B cell (primary cell): ENCODE measurements around the gene SLC5A10. TPM values are rescaled to one million over a fixed set of nuclear protein-coding genes. Genes with fewer than 3 reads are reported as not detected.
A peak's percentile ranks its signal among the peaks of the same experiment; 100 is the strongest.

Experiments used
- ATAC-seq: fragments of 200-7000 bp; cut with Tn5 transposase; one replicate; pipeline ENCODE4 v1.10.0; 2021; ENCODE audit warnings: low read depth, mild to moderate bottlenecking, moderate number of reproducible peaks, moderate library complexity
- CTCF ChIA-PET: fragments of 350-600 bp; sonication (Branson Sonifier 250); formaldehyde crosslinking; loops from one replicate; lab custom pipeline; 2021; ENCODE audit warnings: antibody characterized with exemption, inconsistent platforms; lab: Charles Lee
- POLR2A ChIA-PET: fragments of 350-600 bp; sonication (Branson Sonifier 250); formaldehyde crosslinking; loops from one replicate; lab custom pipeline; 2021; ENCODE audit warnings: antibody characterized with exemption; lab: Charles Lee
- DNase-seq: peaks from one replicate; pipeline ENCODE4 v3.0.0; 2013
- H2AFZ ChIP-seq: 2 replicates; pipeline ENCODE4 v1.6.1; 2012; ENCODE audit warnings: mild to moderate bottlenecking, low read depth, low read length; ENCODE audit not compliant: insufficient read depth, poor library complexity, severe bottlenecking
- H3K27ac ChIP-seq, 2 donors: 1 replicate in 1 of 2; 2 replicates in 1 of 2; pipeline ENCODE4 v1.5.1; 2012 to 2013; ENCODE audit warnings: low read length in 2 of 2, mild to moderate bottlenecking in 2 of 2, moderate library complexity in 1 of 2
- H3K27me3 ChIP-seq, 4 experiments: fragments of 200-600 bp in 1 of 4; sonication (generic) in 1 of 4; replicated peaks in 1 of 4; 1 replicate in 2 of 4; 2 replicates in 2 of 4; pipeline versions ENCODE4 v1.6.1 to v1.7.0; 2013 to 2016; ENCODE audit warnings: low read length in 3 of 4, mild to moderate bottlenecking in 2 of 4, mixed read lengths in 1 of 4, moderate library complexity in 1 of 4; ENCODE audit not compliant: insufficient read depth in 4 of 4, control insufficient read depth in 3 of 4; ENCODE audit errors: control extremely low read depth in 1 of 4
- H3K36me3 ChIP-seq, 2 experiments: replicated peaks in 1 of 2; 1 replicate in 1 of 2; 2 replicates in 1 of 2; pipeline versions ENCODE4 v1.6.1 to v1.7.1; 2013; ENCODE audit warnings: low read length in 1 of 2; ENCODE audit not compliant: insufficient read depth in 2 of 2, control insufficient read depth in 1 of 2; ENCODE audit errors: control extremely low read depth in 1 of 2, extremely low read depth in 1 of 2
- H3K4me1 ChIP-seq, 2 donors: fragments of 200-600 bp in 1 of 2; sonication (generic) in 1 of 2; 1 replicate in 1 of 2; 2 replicates in 1 of 2; pipeline versions ENCODE4 v1.5.1 to v1.6.1; 2013 to 2017; ENCODE audit warnings: low read length in 2 of 2; ENCODE audit not compliant: control insufficient read depth in 2 of 2, insufficient read depth in 2 of 2
- H3K4me2 ChIP-seq: replicated peaks from 2 replicates; pipeline ENCODE3; 2012; ENCODE audit warnings: mild to moderate bottlenecking, low read depth, low read length; ENCODE audit not compliant: poor library complexity, severe bottlenecking
- H3K4me3 ChIP-seq, 5 experiments: fragments of 200-600 bp in 1 of 5; sonication (generic) in 1 of 5; 1 replicate in 3 of 5; 2 replicates in 2 of 5; pipeline versions ENCODE4 v1.5.1 to v1.7.0; 2011 to 2016; ENCODE audit warnings: low read length in 4 of 5, mild to moderate bottlenecking in 4 of 5, low read depth in 2 of 5, control low read depth in 1 of 5, moderate library complexity in 1 of 5; ENCODE audit not compliant: insufficient read depth in 1 of 5; ENCODE audit errors: control extremely low read depth in 1 of 5, extremely low read depth in 1 of 5
- H3K79me2 ChIP-seq: fragments of 200-600 bp; sonication (generic); one replicate; pipeline ENCODE4 v1.6.0; 2016; ENCODE audit warnings: low read length; ENCODE audit not compliant: control insufficient read depth, insufficient read depth
- H3K9ac ChIP-seq: fragments of 200-600 bp; sonication (generic); 2 replicates; pipeline ENCODE4 v1.6.1; 2017; ENCODE audit warnings: mild to moderate bottlenecking, low read length, moderate library complexity
- H3K9me3 ChIP-seq, 3 donors: one replicate each; pipeline versions ENCODE4 v1.6.1 to v1.7.1; 2013; ENCODE audit warnings: low read length in 2 of 3; ENCODE audit not compliant: control insufficient read depth in 2 of 3, insufficient read depth in 1 of 3; ENCODE audit errors: control extremely low read depth in 1 of 3
- H4K20me1 ChIP-seq: 2 replicates; pipeline ENCODE4 v1.6.0; 2012; ENCODE audit warnings: mild to moderate bottlenecking, low read length; ENCODE audit not compliant: insufficient read depth, control insufficient read depth, poor library complexity, severe bottlenecking
- H3K27ac Mint-ChIP-seq: one replicate; pipeline ENCODE4 v1.8.0; 2021; ENCODE audit warnings: mixed read lengths
- H3K27me3 Mint-ChIP-seq: one replicate; pipeline ENCODE4 v1.8.0; 2021; ENCODE audit warnings: mixed read lengths
- H3K4me1 Mint-ChIP-seq: one replicate; pipeline ENCODE4 v1.8.0; 2021; ENCODE audit warnings: mixed read lengths
- H3K4me3 Mint-ChIP-seq: one replicate; pipeline ENCODE4 v1.8.0; 2021; ENCODE audit warnings: mixed read lengths
- H3K9me3 Mint-ChIP-seq: one replicate; pipeline ENCODE4 v1.8.0; 2022; ENCODE audit warnings: mixed read lengths; ENCODE audit not compliant: insufficient read depth
- EZH2 ChIP-seq: IDR thresholded peaks from 2 replicates; pipeline ENCODE4 v1.6.1; 2012; ENCODE audit warnings: borderline replicate concordance, low read depth, mild to moderate bottlenecking, moderate library complexity, low read length; ENCODE audit not compliant: insufficient read depth, poor library complexity, severe bottlenecking
- WGBS: methylation state at CpG from one replicate; pipeline ENCODE4 v1.1.5; 2013; ENCODE audit warnings: missing lambda C conversion rate; ENCODE audit not compliant: insufficient coverage; 5-methylcytosine and 5-hydroxymethylcytosine counted together
- intact Hi-C: fragments of 100-400 bp; cut with micrococcal nuclease; formaldehyde crosslinking; loops from one replicate; pipeline ENCODE4 v1.10.0; 2022
- polyA plus RNA-seq: library from polyadenylated mRNA; depleted of rRNA; stranded (reverse); fragments of >200 nt; gene quantifications from 2 replicates; pipeline ENCODE4 v1.2.3, GENCODE V29; 2012
- total RNA-seq, 2 donors: library from RNA; stranded (reverse); fragments of 120-200 nt in 1 of 2; gene quantifications; 1 replicate in 1 of 2; 2 replicates in 1 of 2; pipeline versions ENCODE4 v1.2.3 to v1.2.4, GENCODE V29; 2013 to 2022
- TF ChIP-seq, protein P1 (sequence below): fragments of 200-600 bp; IDR thresholded peaks from one replicate; pipeline ENCODE4 v1.8.0; 2022; ENCODE audit warnings: antibody characterized with exemption, mild to moderate bottlenecking

Gene SLC5A10
- total and polyA plus RNA-seq, 2 donors (not counting 1 experiment from before 2014, with no cell fraction given), result not detected

GRCh38 chr17:18932360-18933055, 19.5 kb upstream of the SLC5A10 start:
- intact Hi-C loops, result no loop called here

More at GRCh38 chr17:18932360-18933055, 19.5 kb upstream of the SLC5A10 start:
- ATAC-seq (no peak), DNase-seq (no peak)
- Mint-ChIP-seq H3K4me1 (peaks cover 16% of the 10 kb centered on the region), H3K27ac (no peak overlapping the region), H3K9me3 (no peaks in the 10 kb centered on the region), H3K27me3 (peaks cover 8% of the 10 kb centered on the region), H3K4me3 (no peak overlapping the region)
- no peak overlapping the region for H3K9ac ChIP-seq
- POLR2A ChIA-PET, result no interaction called here
- TF ChIP-seq, protein P1, sequence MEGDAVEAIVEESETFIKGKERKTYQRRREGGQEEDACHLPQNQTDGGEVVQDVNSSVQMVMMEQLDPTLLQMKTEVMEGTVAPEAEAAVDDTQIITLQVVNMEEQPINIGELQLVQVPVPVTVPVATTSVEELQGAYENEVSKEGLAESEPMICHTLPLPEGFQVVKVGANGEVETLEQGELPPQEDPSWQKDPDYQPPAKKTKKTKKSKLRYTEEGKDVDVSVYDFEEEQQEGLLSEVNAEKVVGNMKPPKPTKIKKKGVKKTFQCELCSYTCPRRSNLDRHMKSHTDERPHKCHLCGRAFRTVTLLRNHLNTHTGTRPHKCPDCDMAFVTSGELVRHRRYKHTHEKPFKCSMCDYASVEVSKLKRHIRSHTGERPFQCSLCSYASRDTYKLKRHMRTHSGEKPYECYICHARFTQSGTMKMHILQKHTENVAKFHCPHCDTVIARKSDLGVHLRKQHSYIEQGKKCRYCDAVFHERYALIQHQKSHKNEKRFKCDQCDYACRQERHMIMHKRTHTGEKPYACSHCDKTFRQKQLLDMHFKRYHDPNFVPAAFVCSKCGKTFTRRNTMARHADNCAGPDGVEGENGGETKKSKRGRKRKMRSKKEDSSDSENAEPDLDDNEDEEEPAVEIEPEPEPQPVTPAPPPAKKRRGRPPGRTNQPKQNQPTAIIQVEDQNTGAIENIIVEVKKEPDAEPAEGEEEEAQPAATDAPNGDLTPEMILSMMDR, result no peak
- TF ChIP-seq EZH2, result no peak
- H3K79me2 ChIP-seq, result peaks cover 5% of the 10 kb centered on the region
- peaks cover 0 to 3% (median 0%) of the 10 kb centered on the region in 4 experiments for H3K27me3 ChIP-seq
- H3K4me1 ChIP-seq, result peaks cover 7 to 11% of the 10 kb centered on the region in 2 donors
- H3K4me2 ChIP-seq, result peak overlapping the region; percentile 14
- H3K4me3 ChIP-seq, result no peak overlapping the region
- 33% methylated on average over 3 of the region's 5 CpGs for WGBS
- CTCF ChIA-PET, result interaction anchor here (1.2 kb wide), 1 partner anchor 28 kb away, joined by 5 read pairs; no protein-coding TSS in a partner anchor
- no peaks in the 10 kb centered on the region for H4K20me1 ChIP-seq
- peaks cover 0 to 29% of the 10 kb centered on the region in 2 experiments for H3K36me3 ChIP-seq
- H3K9me3 ChIP-seq, result no peaks in the 10 kb centered on the region
- no peak overlapping the region for H3K27ac ChIP-seq
- no peak overlapping the region for H2AFZ ChIP-seq
